Measurements from ENCODE around the gene ACSL5. TPM values are rescaled to one million over a fixed set of nuclear protein-coding genes. Genes with fewer than 3 reads are reported as not detected.
A peak's percentile ranks its signal among the peaks of the same experiment; 100 is the strongest.

ACSL5 gene
- total and polyA plus RNA-seq, 2 donors (not counting 1 experiment from before 2014, with no cell fraction given), result 1.7 to 6.6 TPM

DNA sequence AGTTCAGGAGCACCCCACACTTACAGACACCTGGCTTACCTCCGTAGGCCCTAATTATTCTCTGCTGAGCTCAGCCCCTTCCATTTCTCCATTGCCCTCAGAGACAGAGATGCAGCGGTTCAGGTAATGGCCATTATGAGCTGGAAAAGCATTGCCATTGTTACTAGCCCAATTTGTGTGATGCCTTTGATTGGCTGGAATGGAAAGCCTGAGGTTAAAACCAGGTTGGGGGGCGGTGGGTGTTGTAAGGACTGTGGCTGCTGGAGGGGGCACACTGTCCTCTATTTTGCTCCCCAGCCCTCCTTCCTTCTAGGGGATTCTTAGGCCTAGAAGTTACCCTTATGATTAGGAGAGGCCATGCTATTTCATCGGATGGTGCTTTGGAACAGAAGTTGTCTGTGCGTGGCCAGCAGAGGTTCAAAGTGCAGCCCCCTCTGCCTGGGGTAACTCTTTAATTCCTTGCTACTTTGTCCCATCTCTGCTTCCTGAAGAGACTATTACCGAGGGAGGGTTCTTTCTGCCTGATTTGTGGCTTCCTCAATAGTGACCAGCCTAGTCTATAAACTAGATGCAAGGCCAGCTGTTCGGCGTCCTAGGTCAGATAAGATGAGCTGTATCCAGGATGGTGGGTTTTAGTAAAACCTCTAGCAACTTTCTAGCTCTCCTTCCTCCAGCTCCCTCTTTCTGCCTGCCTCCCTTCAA, 14.2 kb upstream of the ACSL5 start:
- DNase-seq (ENCODE audit: low read depth in 2 of 2), result no peak
- TF ChIP-seq CTCF (conservative IDR thresholded peaks at IDR 0.05 in 1 of 2, IDR thresholded peaks at IDR 0.05 in 1 of 2; ENCODE audit: low read depth in 1 of 2, low read length in 2 of 2) (no peak), EZH2 (IDR thresholded peaks at IDR 0.05; ENCODE audit: low read length, missing control alignments) (no peak)
- Histone ChIP-seq H3K79me2 (ENCODE audit: control insufficient read depth, insufficient read depth, low read length) (no peaks in the 10 kb centered on the region), H3K36me3 (ENCODE audit: control insufficient read depth, insufficient read depth, low read length) (no peaks in the 10 kb centered on the region), H3K27me3 (ENCODE audit: control insufficient read depth, insufficient read depth, low read length) (no peaks in the 10 kb centered on the region), H3K27ac (ENCODE audit: insufficient read depth, low read length) (no peak overlapping the region), H3K4me1 (ENCODE audit: control insufficient read depth, extremely low read depth, insufficient read depth, low read length) (no peaks in the 10 kb centered on the region), H3K9ac (ENCODE audit: insufficient read depth, low read length) (no peak overlapping the region), H2AFZ (ENCODE audit: low read length) (no peak overlapping the region), H3K4me2 (ENCODE audit: extremely low read depth, insufficient read depth, low read length) (no peak overlapping the region), H4K20me1 (ENCODE audit: control insufficient read depth, extremely low read depth, insufficient read depth, low read length) (no peaks in the 10 kb centered on the region), H3K9me3 (ENCODE audit: control insufficient read depth, insufficient read depth, low read depth, low read length) (no peaks in the 10 kb centered on the region), H3K4me3 (replicated peaks in 1 of 4; ENCODE audit: control extremely low read depth in 1 of 4, insufficient read depth in 1 of 4, low read depth in 3 of 4, low read length in 4 of 4) (no peak overlapping the region)

DNA sequence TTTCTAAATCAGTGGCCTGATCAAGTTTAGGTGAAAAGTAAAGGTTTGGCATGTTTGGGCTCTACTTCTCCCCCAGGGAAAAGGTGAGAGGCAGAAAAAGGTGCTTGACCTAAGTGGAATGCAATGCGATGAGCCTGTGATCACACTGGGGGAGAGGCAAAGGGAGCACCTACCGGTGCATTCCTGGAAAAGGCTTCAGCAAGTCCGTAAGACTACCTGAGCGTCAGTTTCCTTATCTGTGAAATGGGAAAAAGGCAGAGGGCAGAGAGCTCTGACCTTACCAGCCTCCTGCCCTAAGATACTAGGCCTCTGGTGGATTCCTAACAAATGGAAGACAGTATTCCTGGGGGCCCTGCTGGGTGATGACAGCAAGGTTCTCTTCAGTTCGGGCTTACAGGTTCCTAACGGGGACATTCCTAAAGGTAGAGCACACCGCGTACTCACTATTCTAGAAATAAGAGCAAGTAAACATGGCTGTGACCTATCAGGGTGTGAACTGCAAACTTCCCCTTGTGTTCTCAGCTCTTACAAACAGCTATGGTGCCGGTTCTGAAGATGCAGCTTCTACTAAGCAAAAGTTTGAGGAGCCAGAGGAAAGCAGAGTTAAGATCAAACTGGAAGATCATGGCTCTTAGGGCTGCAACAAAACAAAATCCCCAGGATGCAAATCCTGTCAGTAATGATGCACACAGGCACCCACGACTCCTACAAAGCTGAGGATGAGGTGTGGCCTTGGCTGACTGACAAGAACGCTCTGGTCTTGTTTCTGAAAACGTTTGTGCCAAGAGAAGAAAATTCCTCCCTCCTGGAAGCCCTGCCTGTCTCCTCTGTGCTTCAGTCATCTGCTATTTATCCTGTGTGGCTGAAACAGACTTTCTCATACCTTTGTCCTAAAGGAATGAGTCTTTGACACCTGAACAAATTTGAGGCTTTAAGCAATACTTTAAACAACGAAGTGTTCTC, 13.3 kb upstream of the ACSL5 start:
- Histone ChIP-seq H3K9ac (ENCODE audit: insufficient read depth, low read length) (no peak overlapping the region), H3K79me2 (ENCODE audit: control insufficient read depth, insufficient read depth, low read length) (no peaks in the 10 kb centered on the region), H3K4me1 (ENCODE audit: control insufficient read depth, extremely low read depth, insufficient read depth, low read length) (no peaks in the 10 kb centered on the region), H2AFZ (ENCODE audit: low read length) (no peak overlapping the region), H3K4me2 (ENCODE audit: extremely low read depth, insufficient read depth, low read length) (no peak overlapping the region), H3K4me3 (replicated peaks in 1 of 4; ENCODE audit: control extremely low read depth in 1 of 4, insufficient read depth in 1 of 4, low read depth in 3 of 4, low read length in 4 of 4) (no peak overlapping the region), H3K9me3 (ENCODE audit: control insufficient read depth, insufficient read depth, low read depth, low read length) (no peaks in the 10 kb centered on the region), H3K27me3 (ENCODE audit: control insufficient read depth, insufficient read depth, low read length) (no peaks in the 10 kb centered on the region), H4K20me1 (ENCODE audit: control insufficient read depth, extremely low read depth, insufficient read depth, low read length) (no peaks in the 10 kb centered on the region), H3K36me3 (ENCODE audit: control insufficient read depth, insufficient read depth, low read length) (no peaks in the 10 kb centered on the region), H3K27ac (ENCODE audit: insufficient read depth, low read length) (no peak overlapping the region)
- DNase-seq (ENCODE audit: low read depth in 2 of 2), result peak in 1 of 2 donors; percentile 43
- TF ChIP-seq CTCF (conservative IDR thresholded peaks at IDR 0.05 in 1 of 2, IDR thresholded peaks at IDR 0.05 in 1 of 2; ENCODE audit: low read depth in 1 of 2, low read length in 2 of 2) (no peak), EZH2 (IDR thresholded peaks at IDR 0.05; ENCODE audit: low read length, missing control alignments) (no peak)
